Mammary epithelial cell (primary cell): Measurements from ENCODE around the gene PSMB1.

ENCODE experiments used
- CTCF ChIP-seq, 2 donors: IDR thresholded peaks in 1 of 2; conservative IDR thresholded peaks in 1 of 2; 2 replicates each; pipeline ENCODE4 v1.5.1; 2011 to 2012; ENCODE audit warnings: inconsistent platforms in 2 of 2, low read length in 2 of 2, mild to moderate bottlenecking in 2 of 2, control low read depth in 1 of 2, low read depth in 1 of 2; ENCODE audit not compliant: insufficient read depth in 1 of 2; ENCODE audit errors: extremely low read depth in 1 of 2
- EZH2 ChIP-seq: IDR thresholded peaks from 2 replicates; pipeline ENCODE4 v1.6.1; 2012; ENCODE audit warnings: low read length, inconsistent platforms, borderline replicate concordance

DNA sequence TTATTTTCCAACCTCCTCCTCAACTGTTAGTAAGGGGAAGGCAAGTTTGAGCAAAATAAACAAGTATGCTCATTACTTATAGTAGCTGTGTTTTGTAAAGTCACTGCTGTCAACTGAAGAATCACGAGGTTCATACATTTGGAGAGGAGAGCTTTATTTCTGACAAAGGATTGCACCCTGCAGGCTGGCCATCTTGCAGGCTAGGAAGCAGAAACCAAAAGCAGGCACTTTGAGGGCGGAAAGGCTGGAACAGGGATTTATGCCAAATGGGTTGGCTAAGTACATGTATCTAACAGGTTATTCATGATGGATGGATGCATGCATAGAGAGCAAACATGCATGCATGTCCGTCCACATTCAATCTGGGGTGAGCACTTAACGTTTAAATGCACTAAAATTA lies 46.7 kb downstream of the PSMB1 start:
- TF ChIP-seq CTCF (conservative IDR thresholded peaks at IDR 0.05 in 1 of 2, IDR thresholded peaks at IDR 0.05 in 1 of 2; ENCODE audit: extremely low read depth in 1 of 2, insufficient read depth in 1 of 2, low read depth in 1 of 2, low read length in 2 of 2) (no peak), EZH2 (no peak)
